HepG2 (cell line): ENCODE data around the gene MT1HL1. TPM values are rescaled to one million over a fixed set of nuclear protein-coding genes. Genes with fewer than 3 reads are reported as not detected.

Experiments used
- ATAC-seq: fragments of 200-7000 bp; cut with Tn5 transposase; 3 replicates; pipeline ENCODE4 v1.9.1; 2020; ENCODE audit warnings: mild to moderate bottlenecking, moderate library complexity
- BruUV-seq: library from RNA; stranded (reverse); fragments of 400-500 nt; replicated peaks from 2 replicates; lab custom pipeline; 2021; lab: Mats Ljungman, UMichigan
- CTCF ChIA-PET: fragments of 300-600 bp; formaldehyde crosslinking; extraction: SDS; loops from one replicate; lab custom pipeline; 2021; ENCODE audit warnings: low total read pairs, inconsistent platforms, low intra/inter-chr PET ratio; lab: Yijun Ruan, JAX
- POLR2A ChIA-PET: fragments of 350-600 bp; sonication (Branson Sonifier 250); formaldehyde crosslinking; loops from one replicate; lab custom pipeline; 2020; ENCODE audit warnings: antibody characterized with exemption, inconsistent platforms; lab: Yijun Ruan, JAX
- DNase-seq: peaks from one replicate; pipeline ENCODE4 v3.0.0-alpha.2; 2015; ENCODE audit warnings: low spot score
- FAIRE-seq: peaks from 3 replicates; lab custom pipeline; 2011; peaks lifted over from hg19 to GRCh38; lab: Jason Lieb, UNC
- H2AFZ ChIP-seq: one replicate; pipeline ENCODE4 v1.6.1; 2011; ENCODE audit warnings: low read length, inconsistent platforms
- H3K27ac ChIP-seq: fragments of 300-600 bp; 3 replicates; pipeline ENCODE4 v1.8.0; 2011; ENCODE audit warnings: mixed run types, mild to moderate bottlenecking, mixed read lengths, low read length, inconsistent platforms; ENCODE audit not compliant: insufficient read depth; ENCODE audit errors: extremely low read length
- H3K27me3 ChIP-seq, 2 experiments: fragments of 200-600 bp in 1 of 2; 2 replicates in 1 of 2; 3 replicates in 1 of 2; pipeline versions ENCODE4 v1.6.0 to v1.8.0; 2011; ENCODE audit warnings: low read length in 2 of 2, mild to moderate bottlenecking in 2 of 2, moderate library complexity in 2 of 2, inconsistent platforms in 1 of 2; ENCODE audit not compliant: insufficient read depth in 2 of 2, control insufficient read depth in 1 of 2
- H3K36me3 ChIP-seq, 2 experiments: fragments of 200-600 bp in 1 of 2; replicated peaks in 1 of 2; 2 replicates in 1 of 2; 3 replicates in 1 of 2; pipeline versions ENCODE4 v1.5.1 to v1.8.0; 2011; ENCODE audit warnings: low read length in 2 of 2, inconsistent platforms in 1 of 2; ENCODE audit not compliant: insufficient read depth in 2 of 2, control insufficient read depth in 1 of 2
- H3K4me1 ChIP-seq: 2 replicates; pipeline ENCODE4 v1.5.1; 2012; ENCODE audit warnings: low read length, inconsistent platforms; ENCODE audit not compliant: insufficient read depth
- H3K4me2 ChIP-seq: 2 replicates; pipeline ENCODE4 v1.6.0; 2011; ENCODE audit warnings: low read depth, low read length, inconsistent platforms
- H3K4me3 ChIP-seq, 3 experiments: fragments of 200-600 bp in 1 of 3; sonication (generic), shearing (Covaris generic) in 1 of 3; replicated peaks in 1 of 3; 2 replicates each; pipeline ENCODE4 v1.5.1; 2011 to 2016; ENCODE audit warnings: low read length in 3 of 3, inconsistent platforms in 2 of 3, low read depth in 2 of 3, mild to moderate bottlenecking in 2 of 3, control low read depth in 1 of 3, mixed read lengths in 1 of 3; ENCODE audit not compliant: insufficient read depth in 1 of 3
- H3K79me2 ChIP-seq: one replicate; pipeline ENCODE4 v1.6.1; 2011; ENCODE audit warnings: low read length, inconsistent platforms; ENCODE audit not compliant: insufficient read depth
- H3K9ac ChIP-seq: 2 replicates; pipeline ENCODE4 v1.6.0; 2011; ENCODE audit warnings: mild to moderate bottlenecking, low read depth, low read length, inconsistent platforms; ENCODE audit not compliant: insufficient read depth
- H3K9me3 ChIP-seq: 2 replicates; pipeline ENCODE4 v1.5.1; 2012; ENCODE audit warnings: mild to moderate bottlenecking, low read length
- H4K20me1 ChIP-seq: 2 replicates; pipeline ENCODE4 v1.6.0; 2011; ENCODE audit warnings: inconsistent platforms, mild to moderate bottlenecking, low read length, moderate library complexity; ENCODE audit not compliant: insufficient read depth
- ADNP ChIP-seq: sonication (generic); formaldehyde crosslinking; IDR thresholded peaks from 2 replicates; pipeline ENCODE4 v1.4.0; 2020; ENCODE audit warnings: missing genetic modification reagents
- AHR ChIP-seq: IDR thresholded peaks from 2 replicates; pipeline ENCODE4 v1.6.1; 2018; ENCODE audit warnings: missing genetic modification reagents, missing compliant biosample characterization
- ELF4 ChIP-seq: sonication (generic); formaldehyde crosslinking; IDR thresholded peaks from 2 replicates; pipeline ENCODE4 v1.5.0; 2020; ENCODE audit warnings: missing genetic modification reagents, mild to moderate bottlenecking, moderate library complexity, borderline replicate concordance
- GFI1 ChIP-seq: sonication (generic); formaldehyde crosslinking; IDR thresholded peaks from 2 replicates; pipeline ENCODE4 v1.5.0; 2020; ENCODE audit warnings: missing genetic modification reagents, mild to moderate bottlenecking, borderline replicate concordance
- HOXA7 ChIP-seq: sonication (generic); formaldehyde crosslinking; IDR thresholded peaks from 2 replicates; pipeline ENCODE4 v1.8.1; 2022; ENCODE audit warnings: mild to moderate bottlenecking, missing genetic modification reagents, moderate library complexity
- NFYC ChIP-seq: IDR thresholded peaks from 2 replicates; pipeline ENCODE4 v1.6.1; 2016; ENCODE audit warnings: missing genetic modification reagents, missing compliant biosample characterization
- POGZ ChIP-seq: sonication (generic); formaldehyde crosslinking; IDR thresholded peaks from 2 replicates; pipeline ENCODE4 v1.4.0; 2020; ENCODE audit warnings: mild to moderate bottlenecking, missing genetic modification reagents
- TAF15 ChIP-seq: fragments of 200-400 bp; formaldehyde crosslinking; IDR thresholded peaks from one replicate; pipeline ENCODE4 v1.6.1; 2018; ENCODE audit warnings: mild to moderate bottlenecking, low read depth, low read length; ENCODE audit not compliant: poor library complexity, severe bottlenecking
- TBP ChIP-seq: sonication (generic); formaldehyde crosslinking; IDR thresholded peaks from 2 replicates; pipeline ENCODE4 v1.5.0; 2020; ENCODE audit warnings: missing genetic modification reagents
- ZBTB33 ChIP-seq: sonication (generic); formaldehyde crosslinking; IDR thresholded peaks from 2 replicates; pipeline ENCODE4 v1.4.0; 2020; ENCODE audit warnings: missing genetic modification reagents
- WGBS: methylation state at CpG from one replicate; pipeline ENCODE4 v1.1.6; 2017; ENCODE audit warnings: low lambda C conversion rate; 5-methylcytosine and 5-hydroxymethylcytosine counted together
- in situ Hi-C: cut with HindIII; loops from 2 replicates; pipeline ENCODE4 v1.10.0; 2017; ENCODE audit warnings: low pct_unique_long_range_greater_than_20kb; ENCODE audit not compliant: extremely low pct_ligation_motif_present
- intact Hi-C: fragments of 100-400 bp; cut with micrococcal nuclease; formaldehyde crosslinking; loops from one replicate; pipeline ENCODE4 v1.10.0; 2022; ENCODE audit not compliant: unreplicated experiment
- polyA plus RNA-seq, 8 experiments: library from polyadenylated mRNA; depleted of rRNA in 3 of 8; stranded (reverse) in 7 of 8; unstranded in 1 of 8; fragments of >200 nt; fragmentation: Illumina TruSeq in 4 of 8; extraction: Trizol in 4 of 8; gene quantifications; 2 replicates each; pipeline versions ENCODE4 v1.2.1 to v1.2.3, GENCODE V29; 2011 to 2016; ENCODE audit warnings: low read depth in 4 of 8, missing spikeins in 1 of 8, mixed read lengths in 1 of 8; ENCODE audit not compliant: insufficient read depth in 1 of 8
- total RNA-seq, 5 experiments: library from RNA; depleted of rRNA; stranded (reverse); fragments of >200 nt; fragmentation: Illumina TruSeq; extraction: Trizol; gene quantifications; 2 replicates each; pipeline ENCODE4 v1.2.3, GENCODE V29; 2016; ENCODE audit warnings: low read depth in 1 of 5

MT1HL1 gene
- total and polyA plus RNA-seq, 2 of the 13 experiments (the other 11 are each of a cell fraction or from before 2014, with no cell fraction given) = not detected

DNA sequence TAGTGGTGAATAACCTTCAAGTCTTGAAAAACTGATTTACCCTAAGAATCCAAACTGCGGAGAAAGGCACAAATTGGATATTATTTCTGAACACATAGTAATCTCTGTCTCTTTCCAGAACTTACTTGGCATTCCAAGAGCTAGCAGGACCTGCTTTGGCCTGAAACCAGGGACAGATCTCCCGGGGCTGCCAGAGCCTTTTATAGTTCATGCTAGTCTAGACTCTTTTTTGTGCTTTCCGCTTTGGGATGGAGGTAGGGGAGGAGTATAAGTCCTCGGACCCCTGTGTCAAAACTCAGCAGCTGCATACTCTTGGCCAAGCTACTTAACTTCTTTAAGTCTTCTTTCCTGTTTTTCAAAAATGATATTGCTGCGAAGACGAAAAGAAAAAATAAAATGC, 34.0 kb upstream of the MT1HL1 start:
- POLR2A ChIA-PET = no interaction called here
- BruUV-seq = no TSS peak
- no peak for FAIRE-seq

More for the DNA sequence above, 34.0 kb upstream of the MT1HL1 start:
- peaks cover 0 to 21% of the 10 kb centered on the region in 2 experiments; a peak in 2 of 5 replicates for H3K27me3 ChIP-seq
- DNase-seq = no peak
- CTCF ChIA-PET = no interaction called here
- H3K79me2 ChIP-seq = no peaks in the 10 kb centered on the region
- no peaks in the 10 kb centered on the region for H3K36me3 ChIP-seq
- H3K27ac ChIP-seq = no peak overlapping the region
- no peak overlapping the region for H2AFZ ChIP-seq
- H3K9me3 ChIP-seq = no peaks in the 10 kb centered on the region
- intact Hi-C loops (no loop called here), in situ Hi-C loops (no loop called here)
- ATAC-seq = no peak
- 44% methylated on average over 6 of the region's 6 CpGs for WGBS
- no peaks in the 10 kb centered on the region for H4K20me1 ChIP-seq
- no peak overlapping the region for H3K9ac ChIP-seq
- no peak overlapping the region for H3K4me3 ChIP-seq
- no peak overlapping the region for H3K4me2 ChIP-seq
- H3K4me1 ChIP-seq = no peaks in the 10 kb centered on the region
- no peak for TF ChIP-seq AHR
- no peak for TF ChIP-seq GFI1 (CRISPR knock-in tag)
- TF ChIP-seq HOXA7 (CRISPR knock-in tag) = no peak
- no peak for TF ChIP-seq ZBTB33 (CRISPR knock-in tag)
- TF ChIP-seq TAF15 = no peak
- no peak for TF ChIP-seq POGZ (CRISPR knock-in tag)
- TF ChIP-seq ELF4 = no peak
- no peak for TF ChIP-seq TBP
- TF ChIP-seq NFYC (CRISPR knock-in tag) = no peak
- TF ChIP-seq ADNP (CRISPR knock-in tag) = no peak
